Measurements from ENCODE around the gene KLHL14. TPM values are rescaled to one million over a fixed set of nuclear protein-coding genes. Genes with fewer than 3 reads are reported as not detected.
"Not testable (repeated sequence)": the region's sequence is repeated elsewhere in the genome, so short reads cannot be mapped to it uniquely, and the experiment has no call there.

KLHL14 gene
- total RNA-seq, 1 donor: not detected

DNA sequence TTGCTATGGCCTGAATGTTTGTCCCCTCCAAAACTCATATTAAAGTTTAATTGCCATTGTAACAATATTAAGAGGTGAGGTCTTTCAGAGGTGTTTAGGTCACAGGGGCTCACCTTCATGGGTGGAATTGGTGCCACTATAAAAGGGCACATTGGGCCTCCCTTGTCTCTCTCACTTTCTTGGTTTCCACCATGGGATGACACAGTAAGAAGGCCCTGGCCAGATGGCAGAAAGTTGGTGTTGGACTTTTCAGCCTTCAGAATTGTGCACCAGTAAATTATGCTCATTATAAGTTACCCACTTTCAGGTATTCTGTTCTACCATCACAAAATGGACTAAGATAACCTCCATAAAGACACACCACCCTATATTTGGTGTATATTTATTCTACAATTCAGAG is 102.1 kb downstream of the KLHL14 start:
- TF ChIP-seq, protein P1, sequence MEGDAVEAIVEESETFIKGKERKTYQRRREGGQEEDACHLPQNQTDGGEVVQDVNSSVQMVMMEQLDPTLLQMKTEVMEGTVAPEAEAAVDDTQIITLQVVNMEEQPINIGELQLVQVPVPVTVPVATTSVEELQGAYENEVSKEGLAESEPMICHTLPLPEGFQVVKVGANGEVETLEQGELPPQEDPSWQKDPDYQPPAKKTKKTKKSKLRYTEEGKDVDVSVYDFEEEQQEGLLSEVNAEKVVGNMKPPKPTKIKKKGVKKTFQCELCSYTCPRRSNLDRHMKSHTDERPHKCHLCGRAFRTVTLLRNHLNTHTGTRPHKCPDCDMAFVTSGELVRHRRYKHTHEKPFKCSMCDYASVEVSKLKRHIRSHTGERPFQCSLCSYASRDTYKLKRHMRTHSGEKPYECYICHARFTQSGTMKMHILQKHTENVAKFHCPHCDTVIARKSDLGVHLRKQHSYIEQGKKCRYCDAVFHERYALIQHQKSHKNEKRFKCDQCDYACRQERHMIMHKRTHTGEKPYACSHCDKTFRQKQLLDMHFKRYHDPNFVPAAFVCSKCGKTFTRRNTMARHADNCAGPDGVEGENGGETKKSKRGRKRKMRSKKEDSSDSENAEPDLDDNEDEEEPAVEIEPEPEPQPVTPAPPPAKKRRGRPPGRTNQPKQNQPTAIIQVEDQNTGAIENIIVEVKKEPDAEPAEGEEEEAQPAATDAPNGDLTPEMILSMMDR (IDR thresholded peaks at IDR 0.05; ENCODE audit: insufficient read depth, low read length): no peak
- no peak for DNase-seq (ENCODE audit: low read depth)
- no peak overlapping the region for H3K4me3 ChIP-seq (ENCODE audit: low read depth, low read length)

GRCh38 chr18:32669549-32670165 is 103.2 kb downstream of the KLHL14 start:
- H3K4me3 ChIP-seq (ENCODE audit: low read depth, low read length): no peak overlapping the region
- no peak for DNase-seq (ENCODE audit: low read depth)
- TF ChIP-seq, protein P1 (IDR thresholded peaks at IDR 0.05; ENCODE audit: insufficient read depth, low read length): no peak

DNA sequence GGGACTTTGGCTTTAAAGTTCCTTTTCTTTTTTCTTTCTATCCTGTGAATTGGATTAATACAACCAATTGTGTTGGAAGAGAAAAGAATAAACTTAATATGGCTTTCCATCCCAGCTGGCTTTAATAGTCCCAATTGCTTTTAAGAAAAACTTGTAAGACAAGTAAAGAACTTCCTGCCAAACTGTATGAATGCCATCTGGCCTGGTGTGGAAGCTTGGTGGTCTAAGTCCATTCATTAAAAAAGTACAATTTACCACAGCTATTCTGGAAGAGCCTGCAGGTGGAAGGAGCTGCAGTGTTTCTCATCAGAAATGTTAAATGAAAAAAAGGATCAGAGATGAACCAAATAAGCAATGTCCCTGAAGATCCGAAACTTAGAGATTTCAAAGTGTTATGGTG is 103.9 kb downstream of the KLHL14 start:
- no peak overlapping the region for H3K4me3 ChIP-seq (ENCODE audit: low read depth, low read length)
- DNase-seq (ENCODE audit: low read depth): no peak
- TF ChIP-seq, protein P1 (IDR thresholded peaks at IDR 0.05; ENCODE audit: insufficient read depth, low read length): no peak

DNA sequence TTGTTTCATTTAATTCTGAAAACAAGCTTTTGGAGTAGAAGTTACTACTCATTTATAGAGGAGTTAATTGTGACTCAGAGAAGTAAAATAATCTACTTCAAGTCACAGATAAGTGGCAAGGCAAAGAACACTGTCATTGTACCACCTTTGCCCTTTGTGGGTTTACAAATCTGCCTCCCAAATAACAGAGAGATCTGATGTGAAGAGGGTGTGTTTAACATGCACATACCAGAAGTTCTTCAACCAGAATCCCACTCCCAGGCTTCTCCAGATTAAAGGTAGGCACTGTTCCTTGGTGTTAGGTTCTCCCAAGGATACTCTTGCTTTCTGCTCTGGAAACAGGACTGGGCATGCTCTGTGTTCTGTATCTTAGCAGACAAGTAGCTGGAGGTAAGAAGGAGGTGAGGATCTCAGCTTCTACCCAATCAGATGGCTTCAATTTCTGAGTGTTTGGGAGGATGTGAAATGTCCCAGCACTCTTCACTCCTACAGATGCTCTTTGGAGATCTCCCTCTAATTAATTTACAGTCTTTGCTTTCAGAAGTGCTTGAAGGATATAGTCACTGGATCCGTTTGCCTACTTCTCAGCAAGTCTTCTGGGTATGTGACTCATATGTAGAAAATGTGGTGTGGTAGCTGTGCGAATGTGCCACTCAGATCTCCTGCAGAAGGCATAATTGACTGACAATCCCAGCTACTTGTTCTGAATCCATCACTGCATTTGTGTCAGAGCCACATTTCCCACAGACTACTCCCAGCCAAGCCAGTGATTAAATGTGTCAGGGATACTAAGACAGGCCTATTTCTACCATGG is 111.1 kb downstream of the KLHL14 start:
- DNase-seq (ENCODE audit: low read depth): no peak
- TF ChIP-seq, protein P1 (IDR thresholded peaks at IDR 0.05; ENCODE audit: insufficient read depth, low read length): no peak
- no peak overlapping the region for H3K4me3 ChIP-seq (ENCODE audit: low read depth, low read length)

GRCh38 chr18:32654507-32654906 is 118.3 kb downstream of the KLHL14 start:
- not testable (repeated sequence) for DNase-seq (ENCODE audit: low read depth); H3K4me3 ChIP-seq (ENCODE audit: low read depth, low read length)

DNA sequence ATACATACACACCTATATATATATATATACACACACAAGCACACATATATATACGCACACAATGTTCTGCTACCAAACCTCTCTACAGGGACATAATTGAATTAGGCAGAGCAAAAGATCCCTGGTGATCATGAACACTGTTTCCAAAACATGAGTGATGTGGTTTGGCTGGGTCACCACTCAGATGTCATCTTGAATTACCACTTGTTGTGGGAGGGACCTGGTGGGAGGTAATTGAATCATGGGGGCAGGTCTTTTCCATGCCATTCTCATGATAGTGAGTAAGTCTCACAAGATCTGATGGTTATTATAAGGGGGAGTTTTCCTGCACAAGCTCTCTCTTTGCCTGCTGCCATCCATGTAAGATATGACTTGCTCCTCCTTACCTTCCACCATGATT is 135.2 kb downstream of the KLHL14 start:
- DNase-seq (ENCODE audit: low read depth); H3K4me3 ChIP-seq (ENCODE audit: low read depth, low read length): not testable (repeated sequence)

- no peak overlapping the region for H3K4me3 ChIP-seq (ENCODE audit: low read depth, low read length)
- TF ChIP-seq, protein P1 (IDR thresholded peaks at IDR 0.05; ENCODE audit: insufficient read depth, low read length): no peak
- DNase-seq (ENCODE audit: low read depth): no peak
These were observed 135.6 kb downstream of the KLHL14 start for GRCh38 chr18:32637226-32637625.
